Ascending aorta (tissue), 2 donors: Measurements from ENCODE around the gene KCNH8. TPM values are rescaled to one million over a fixed set of nuclear protein-coding genes. Genes with fewer than 3 reads are reported as not detected.

ENCODE experiments used
- DNase-seq, 2 donors: peaks; one replicate each; pipeline ENCODE4 v3.0.0-alpha.2; 2019; ENCODE audit warnings: low spot score in 2 of 2
- H3K27ac ChIP-seq, 2 donors: fragments of 200-600 bp; sonication (generic); one replicate each; pipeline ENCODE4 v1.5.1; 2016 to 2017; ENCODE audit warnings: mild to moderate bottlenecking in 1 of 2
- H3K27me3 ChIP-seq: fragments of 200-600 bp; sonication (generic); one replicate; pipeline ENCODE4 v1.5.1; 2017
- H3K36me3 ChIP-seq, 2 donors: fragments of 200-600 bp; sonication (generic); one replicate each; pipeline ENCODE4 v1.5.1; 2016
- H3K4me1 ChIP-seq, 2 donors: fragments of 200-600 bp; sonication (generic); one replicate each; pipeline ENCODE4 v1.5.1; 2016 to 2017; ENCODE audit warnings: mild to moderate bottlenecking in 1 of 2
- H3K4me3 ChIP-seq, 2 donors: fragments of 200-600 bp; sonication (generic); one replicate each; pipeline ENCODE4 v1.5.1; 2016 to 2017; ENCODE audit warnings: mild to moderate bottlenecking in 1 of 2
- H3K9me3 ChIP-seq, 2 donors: fragments of 200-600 bp; sonication (generic); one replicate each; pipeline ENCODE4 v1.5.1; 2016
- CTCF ChIP-seq, 3 experiments: fragments of 200-600 bp in 2 of 3; fragments of 450-650 bp in 1 of 3; sonication (generic) in 2 of 3; IDR thresholded peaks; one replicate each; pipeline ENCODE4 v1.5.1; 2016 to 2019; ENCODE audit warnings: antibody characterized with exemption in 3 of 3, mild to moderate bottlenecking in 1 of 3, moderate library complexity in 1 of 3
- intact Hi-C: fragments of 100-400 bp; cut with DNase I; formaldehyde crosslinking; loops from one replicate; pipeline ENCODE4 v1.15.1; 2023
- total RNA-seq: library from RNA; depleted of rRNA; stranded (reverse); fragments of >200 nt; gene quantifications from one replicate; pipeline ENCODE4 v1.1.0, GENCODE V29; 2016

Gene KCNH8
- total RNA-seq, 1 donor from 2014 or later: not detected

GRCh38 chr3:19273091-19273490 is 124.8 kb downstream of the KCNH8 start:
- no peak for TF ChIP-seq CTCF (IDR thresholded peaks at IDR 0.05)
- H3K4me3 ChIP-seq: no peak overlapping the region
- H3K27ac ChIP-seq: no peak overlapping the region
- H3K4me1 ChIP-seq: no peaks in the 10 kb centered on the region
- no peaks in the 10 kb centered on the region for H3K9me3 ChIP-seq
- H3K27me3 ChIP-seq: no peaks in the 10 kb centered on the region
- intact Hi-C loops: no loop called here
- H3K36me3 ChIP-seq: no peaks in the 10 kb centered on the region
- DNase-seq: no peak

GRCh38 chr3:19274576-19274975 is 126.3 kb downstream of the KCNH8 start:
- Histone ChIP-seq H3K9me3 (no peaks in the 10 kb centered on the region), H3K27ac (no peak overlapping the region), H3K36me3 (no peaks in the 10 kb centered on the region), H3K27me3 (no peaks in the 10 kb centered on the region), H3K4me1 (no peaks in the 10 kb centered on the region), H3K4me3 (no peak overlapping the region)
- TF ChIP-seq CTCF (IDR thresholded peaks at IDR 0.05): no peak
- intact Hi-C loops: no loop called here
- no peak for DNase-seq

DNA sequence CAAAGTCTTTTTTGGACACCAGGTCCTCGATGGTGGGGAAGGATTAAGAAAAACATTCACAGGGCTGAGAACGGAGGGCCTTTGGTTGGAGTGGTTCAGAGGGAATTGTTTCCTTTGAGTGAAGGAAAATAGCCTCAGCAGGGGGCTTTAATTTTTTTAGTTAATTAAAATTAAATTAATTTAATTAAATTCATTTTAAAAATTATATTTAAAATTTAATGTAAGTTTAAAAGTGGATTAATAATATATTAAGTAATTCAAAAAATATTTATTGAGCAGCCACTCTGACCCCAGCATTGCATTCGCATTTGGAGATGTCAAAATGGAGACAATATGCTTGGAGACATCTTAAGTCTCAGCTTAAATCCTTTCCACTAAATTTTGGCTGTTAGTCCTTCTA is 136.7 kb downstream of the KCNH8 start:
- Histone ChIP-seq H3K27ac (no peak overlapping the region), H3K4me1 (no peaks in the 10 kb centered on the region), H3K36me3 (no peaks in the 10 kb centered on the region), H3K27me3 (no peaks in the 10 kb centered on the region), H3K4me3 (no peak overlapping the region), H3K9me3 (no peaks in the 10 kb centered on the region)
- intact Hi-C loops: no loop called here
- DNase-seq: no peak
- no peak for TF ChIP-seq CTCF (IDR thresholded peaks at IDR 0.05)

DNA sequence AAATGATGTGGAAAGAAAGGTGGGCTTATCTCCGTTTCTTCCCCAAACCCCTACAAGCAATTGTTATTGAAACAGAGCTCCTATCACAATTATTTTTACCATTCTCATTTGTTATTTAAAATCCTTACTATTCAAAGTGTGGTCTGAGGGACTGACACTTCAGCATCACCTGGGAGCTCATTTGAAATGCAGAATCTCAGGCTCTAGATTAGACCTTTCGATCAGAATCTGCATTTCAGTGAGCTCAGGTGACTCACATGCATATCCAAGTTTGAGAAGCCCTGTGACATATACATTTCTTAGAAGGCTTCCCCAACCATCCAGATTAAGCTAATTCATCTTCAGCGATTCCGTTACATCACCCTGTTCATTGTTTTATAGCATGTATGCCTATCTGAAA is 145.0 kb downstream of the KCNH8 start:
- Histone ChIP-seq H3K4me3 (no peak overlapping the region), H3K9me3 (no peaks in the 10 kb centered on the region), H3K4me1 (no peaks in the 10 kb centered on the region), H3K27me3 (no peaks in the 10 kb centered on the region), H3K36me3 (no peaks in the 10 kb centered on the region), H3K27ac (no peak overlapping the region)
- no peak for DNase-seq
- intact Hi-C loops: no loop called here
- no peak for TF ChIP-seq CTCF (IDR thresholded peaks at IDR 0.05)

DNA sequence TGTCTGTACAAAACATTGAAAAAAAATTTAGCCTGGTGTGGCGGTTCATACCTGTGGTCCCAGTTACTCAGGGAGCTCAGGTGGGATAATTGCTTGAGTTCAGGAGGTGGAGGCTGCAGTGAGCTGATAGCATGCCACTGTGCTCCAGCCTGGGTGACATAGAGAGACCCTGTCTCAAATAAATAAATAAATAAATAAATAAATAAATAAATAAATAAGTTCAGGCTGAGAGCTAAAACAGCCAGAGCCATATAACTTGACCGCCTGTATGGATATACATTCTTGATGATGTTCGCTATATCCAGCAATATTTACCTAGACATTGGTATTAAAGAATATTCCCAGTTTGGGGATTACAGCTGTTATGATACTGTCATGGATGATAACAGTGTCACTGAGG is 146.9 kb downstream of the KCNH8 start:
- intact Hi-C loops: no loop called here
- H3K27ac ChIP-seq: no peak overlapping the region
- H3K4me1 ChIP-seq: no peaks in the 10 kb centered on the region
- H3K9me3 ChIP-seq: no peaks in the 10 kb centered on the region
- H3K36me3 ChIP-seq: no peaks in the 10 kb centered on the region
- no peak for DNase-seq
- TF ChIP-seq CTCF (IDR thresholded peaks at IDR 0.05): no peak
- H3K4me3 ChIP-seq: no peak overlapping the region
- no peaks in the 10 kb centered on the region for H3K27me3 ChIP-seq

DNA sequence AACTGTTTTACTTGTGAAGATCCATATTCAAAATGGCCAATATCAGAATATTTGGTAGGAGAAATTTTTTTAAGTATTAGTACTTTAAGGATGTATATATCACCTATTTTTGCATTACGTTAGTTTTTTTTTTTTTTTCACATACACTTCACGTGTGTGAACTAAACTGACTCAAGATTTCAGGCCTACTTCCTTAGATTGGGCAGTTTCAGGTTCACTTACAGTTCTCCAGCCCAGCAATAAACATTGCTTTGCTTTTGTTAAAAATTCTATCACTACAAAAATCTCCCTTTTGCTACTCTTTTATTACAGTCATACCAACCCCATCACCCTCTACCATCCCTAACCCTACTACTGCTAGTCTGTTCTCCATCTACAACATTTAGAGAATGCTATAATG is 183.6 kb downstream of the KCNH8 start:
- no peaks in the 10 kb centered on the region for H3K9me3 ChIP-seq
- intact Hi-C loops: no loop called here
- no peak for DNase-seq
- no peaks in the 10 kb centered on the region for H3K36me3 ChIP-seq
- H3K4me1 ChIP-seq: no peaks in the 10 kb centered on the region
- H3K27me3 ChIP-seq: no peaks in the 10 kb centered on the region
- H3K27ac ChIP-seq: no peak overlapping the region
- H3K4me3 ChIP-seq: no peak overlapping the region
- no peak for TF ChIP-seq CTCF (IDR thresholded peaks at IDR 0.05)
